HG02571 (cell line): ENCODE results near the gene ZNF260.
"Not testable (repeated sequence)": the region's sequence is repeated elsewhere in the genome, so short reads cannot be mapped to it uniquely, and the experiment has no call there.

Experiments used
- ATAC-seq: cut with Tn5 transposase; IDR thresholded peaks from one replicate; pipeline ENCODE4 v1.9.1; 2021; ENCODE audit warnings: mild to moderate bottlenecking, moderate library complexity; ENCODE audit not compliant: unreplicated experiment

Gene ZNF260

DNA sequence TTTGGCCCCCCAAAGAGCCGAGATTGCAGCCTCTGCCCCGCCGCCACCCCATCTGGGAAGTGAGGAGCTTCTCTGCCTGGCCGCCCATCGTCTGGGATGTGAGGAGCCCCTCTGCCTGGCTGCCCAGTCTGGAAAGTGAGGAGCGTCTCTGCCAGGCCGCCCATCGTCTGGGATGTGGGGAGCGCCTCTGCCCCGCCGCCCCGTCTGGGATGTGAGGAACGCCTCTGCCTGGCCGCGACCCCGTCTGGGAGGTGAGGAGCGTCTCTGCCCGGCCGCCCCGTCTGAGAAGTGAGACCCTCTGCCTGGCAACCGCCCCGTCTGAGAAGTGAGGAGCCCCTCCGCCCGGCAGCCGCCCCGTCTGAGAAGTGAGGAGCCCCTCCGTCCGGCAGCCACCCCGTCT lies 37.2 kb downstream of the ZNF260 start:
- not testable (repeated sequence) for ATAC-seq

- peak; percentile 49 for ATAC-seq
Observed at GRCh38 chr19:36489920-36490415, 38.1 kb downstream of the ZNF260 start.

- peak; percentile 74 for ATAC-seq
Observed at GRCh38 chr19:36489118-36489919, 38.8 kb downstream of the ZNF260 start, which contains the start of gene ZNF566. Gene ZNF566 (minus strand): TSS chr19:36489561. CDS start chr19:36476557, 13,004 bp downstream.

- ATAC-seq, result peak; percentile 24
Observed at GRCh38 chr19:36488846-36489117, 39.3 kb downstream of the ZNF260 start.

DNA sequence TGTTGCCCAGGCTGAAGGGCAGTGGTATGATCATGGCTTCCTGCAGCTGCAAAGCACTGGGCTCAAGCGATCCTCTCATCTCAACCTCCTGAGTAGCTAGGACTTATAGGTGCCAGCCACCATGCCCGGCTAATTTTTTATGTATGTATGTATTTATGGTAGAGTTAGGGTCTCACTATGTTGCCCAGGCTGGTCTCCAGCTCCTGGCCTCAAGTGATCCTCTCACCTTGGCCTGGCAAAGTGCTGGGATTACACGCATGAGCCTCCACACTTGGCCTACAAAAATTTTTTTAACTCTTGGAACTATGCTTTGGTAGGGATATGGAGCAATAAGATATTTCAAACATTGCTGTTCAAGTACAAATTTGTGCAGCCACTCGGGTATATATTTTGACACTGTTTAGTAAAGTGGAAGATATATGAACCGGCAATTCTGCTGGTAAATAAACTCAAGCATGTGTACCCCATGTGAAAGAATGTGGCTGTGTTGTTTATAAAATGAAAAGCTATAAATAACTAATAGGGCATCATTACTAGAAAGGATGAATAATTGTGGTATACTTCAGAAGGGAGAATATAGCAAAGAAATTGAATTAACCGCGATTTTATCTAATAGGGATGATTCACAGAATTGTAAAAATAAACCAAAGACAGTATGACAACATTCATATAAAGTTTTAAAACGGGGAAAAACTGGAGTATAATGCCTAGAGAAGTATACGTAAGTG lies 39.8 kb downstream of the ZNF260 start:
- no peak for ATAC-seq

DNA sequence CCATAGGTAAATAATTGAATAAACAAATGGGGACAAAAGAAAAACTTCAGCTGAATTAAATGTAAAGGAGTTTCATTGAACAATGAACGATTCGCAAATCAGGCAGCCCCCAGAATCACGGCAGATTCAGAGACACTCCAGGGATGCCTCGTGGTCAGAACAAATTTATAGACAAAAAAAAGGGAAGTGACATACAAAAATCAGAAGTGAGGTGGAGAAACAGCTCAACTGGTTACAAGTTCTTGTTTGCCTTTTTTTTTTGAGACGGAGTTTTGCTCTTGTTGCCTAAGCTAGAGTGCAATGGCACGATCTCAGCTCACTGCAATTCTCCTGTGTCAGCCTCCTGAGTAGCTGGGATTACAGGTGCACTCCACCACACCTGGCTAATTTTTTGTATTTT lies 44.4 kb downstream of the ZNF260 start:
- ATAC-seq, result no peak

DNA sequence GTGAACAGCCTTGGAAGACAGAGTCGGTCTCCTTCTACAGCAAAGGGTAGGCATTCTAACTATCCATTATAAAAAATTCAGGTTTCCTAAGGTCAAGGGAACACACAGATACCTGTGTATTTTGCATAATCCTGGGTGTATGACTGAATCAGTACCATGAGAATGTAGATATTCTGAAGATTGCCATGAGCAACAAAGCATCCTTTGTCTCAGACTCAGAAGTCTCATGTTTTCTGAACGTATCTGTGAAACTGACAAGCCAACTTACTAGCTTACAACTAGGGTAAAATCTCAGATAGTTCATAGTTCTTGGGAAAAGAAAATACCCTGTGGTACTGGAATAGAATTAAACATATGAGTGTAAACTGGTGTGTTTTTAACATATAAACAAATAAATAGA lies 45.2 kb downstream of the ZNF260 start:
- ATAC-seq, result no peak
